ENCODE results near the gene PARD3B.

DNA sequence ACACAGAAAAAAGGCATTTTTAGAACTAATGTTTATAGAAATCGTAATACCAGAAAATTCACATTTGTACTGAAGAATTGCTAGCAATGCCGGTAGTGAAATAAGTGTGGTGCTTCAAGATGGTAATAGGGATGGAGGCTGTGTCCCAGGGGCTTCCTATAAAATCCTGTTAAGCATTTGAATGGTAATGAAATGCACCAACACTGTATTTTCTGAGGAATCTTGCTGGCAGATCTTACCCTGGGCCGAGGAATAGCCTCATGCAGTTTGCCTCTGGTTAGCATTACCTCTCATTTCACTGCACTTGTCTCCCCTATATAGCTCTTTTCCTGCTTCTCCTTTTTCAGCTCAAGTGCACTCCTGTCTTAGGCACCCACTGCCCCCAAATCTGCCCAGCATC, 635.5 kb downstream of the PARD3B start:
- TF ChIP-seq, protein P1, sequence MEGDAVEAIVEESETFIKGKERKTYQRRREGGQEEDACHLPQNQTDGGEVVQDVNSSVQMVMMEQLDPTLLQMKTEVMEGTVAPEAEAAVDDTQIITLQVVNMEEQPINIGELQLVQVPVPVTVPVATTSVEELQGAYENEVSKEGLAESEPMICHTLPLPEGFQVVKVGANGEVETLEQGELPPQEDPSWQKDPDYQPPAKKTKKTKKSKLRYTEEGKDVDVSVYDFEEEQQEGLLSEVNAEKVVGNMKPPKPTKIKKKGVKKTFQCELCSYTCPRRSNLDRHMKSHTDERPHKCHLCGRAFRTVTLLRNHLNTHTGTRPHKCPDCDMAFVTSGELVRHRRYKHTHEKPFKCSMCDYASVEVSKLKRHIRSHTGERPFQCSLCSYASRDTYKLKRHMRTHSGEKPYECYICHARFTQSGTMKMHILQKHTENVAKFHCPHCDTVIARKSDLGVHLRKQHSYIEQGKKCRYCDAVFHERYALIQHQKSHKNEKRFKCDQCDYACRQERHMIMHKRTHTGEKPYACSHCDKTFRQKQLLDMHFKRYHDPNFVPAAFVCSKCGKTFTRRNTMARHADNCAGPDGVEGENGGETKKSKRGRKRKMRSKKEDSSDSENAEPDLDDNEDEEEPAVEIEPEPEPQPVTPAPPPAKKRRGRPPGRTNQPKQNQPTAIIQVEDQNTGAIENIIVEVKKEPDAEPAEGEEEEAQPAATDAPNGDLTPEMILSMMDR (IDR thresholded peaks at IDR 0.05 in 2 of 3, conservative IDR thresholded peaks at IDR 0.05 in 1 of 3; ENCODE audit: borderline replicate concordance in 1 of 3, insufficient read depth in 1 of 3, low read depth in 2 of 3, low read length in 2 of 3) = no peak
- no peak for TF ChIP-seq CEBPB (IDR thresholded peaks at IDR 0.05; ENCODE audit: low read depth)
- TF ChIP-seq, protein P2, sequence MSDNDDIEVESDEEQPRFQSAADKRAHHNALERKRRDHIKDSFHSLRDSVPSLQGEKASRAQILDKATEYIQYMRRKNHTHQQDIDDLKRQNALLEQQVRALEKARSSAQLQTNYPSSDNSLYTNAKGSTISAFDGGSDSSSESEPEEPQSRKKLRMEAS (IDR thresholded peaks at IDR 0.05) = no peak
